Transverse colon (tissue), 4 donors: ENCODE data around the gene TMEM119. TPM values are rescaled to one million over a fixed set of nuclear protein-coding genes. Genes with fewer than 3 reads are reported as not detected.

Experiments
- DNase-seq: peaks from one replicate; pipeline ENCODE4 v3.0.0-alpha.2; 2019
- H3K27ac ChIP-seq, 4 donors: fragments of 200-600 bp; sonication (generic); 2 replicates each; pipeline ENCODE4 v1.5.1; 2016 to 2018; ENCODE audit warnings: inconsistent platforms in 4 of 4
- H3K27me3 ChIP-seq: fragments of 200-600 bp; sonication (generic); 2 replicates; pipeline ENCODE4 v1.5.1; 2017; ENCODE audit warnings: inconsistent platforms
- H3K36me3 ChIP-seq, 4 donors: fragments of 200-600 bp; sonication (generic); 2 replicates each; pipeline ENCODE4 v1.5.1; 2017 to 2019; ENCODE audit warnings: inconsistent platforms in 4 of 4
- H3K4me1 ChIP-seq, 4 donors: fragments of 200-600 bp; sonication (generic); 2 replicates each; pipeline ENCODE4 v1.5.1; 2017 to 2020; ENCODE audit warnings: inconsistent platforms in 4 of 4
- H3K4me3 ChIP-seq, 4 donors: fragments of 200-600 bp; sonication (generic); 1 replicate in 1 of 4; 2 replicates in 3 of 4; pipeline versions ENCODE4 v1.5.1 to v1.6.1; 2017 to 2019; ENCODE audit warnings: inconsistent platforms in 4 of 4
- H3K9me3 ChIP-seq, 2 donors: fragments of 200-600 bp; sonication (generic); 2 replicates each; pipeline ENCODE4 v1.5.1; 2017 to 2019; ENCODE audit warnings: inconsistent platforms in 2 of 2
- CTCF ChIP-seq, 5 experiments: fragments of 200-600 bp in 3 of 5; fragments of 450-650 bp in 2 of 5; sonication (generic) in 3 of 5; IDR thresholded peaks; 1 replicate in 2 of 5; 2 replicates in 3 of 5; pipeline ENCODE4 v1.5.1; 2016 to 2017; ENCODE audit warnings: antibody characterized with exemption in 5 of 5, inconsistent platforms in 3 of 5, mild to moderate bottlenecking in 2 of 5, moderate library complexity in 1 of 5
- EP300 ChIP-seq: sonication (generic); formaldehyde crosslinking; IDR thresholded peaks from one replicate; pipeline ENCODE4 v1.6.1; 2017; ENCODE audit warnings: antibody characterized with exemption, low read depth
- POLR2A ChIP-seq: fragments of 450-650 bp; IDR thresholded peaks from one replicate; pipeline ENCODE4 v1.6.1; 2016; ENCODE audit warnings: antibody characterized with exemption, mild to moderate bottlenecking, moderate library complexity
- POLR2AphosphoS5 ChIP-seq, 3 donors: sonication (generic); formaldehyde crosslinking; IDR thresholded peaks; one replicate each; pipeline ENCODE4 v1.6.1; 2016; ENCODE audit warnings: antibody characterized with exemption in 3 of 3
- WGBS, 2 donors: methylation state at CpG; one replicate each; pipeline ENCODE4 v1.1.5; 2018; ENCODE audit warnings: low coverage in 1 of 2; 5-methylcytosine and 5-hydroxymethylcytosine counted together
- in situ Hi-C, 4 donors: fragments of 200-750 bp; cut with MboI; loops; one replicate each; pipeline versions ENCODE4 v1.15.0 to v1.15.1; 2017; ENCODE audit warnings: low sequenced_read_pairs in 3 of 4, low pct_ligation_motif_present in 1 of 4, low pct_unique_long_range_greater_than_20kb in 1 of 4
- intact Hi-C: fragments of 100-400 bp; cut with DNase I; formaldehyde crosslinking; loops from one replicate; pipeline ENCODE4 v1.15.1; 2023; ENCODE audit warnings: low total_unique reads
- total RNA-seq, 4 donors: library from RNA; depleted of rRNA; stranded (reverse); fragments of >200 nt; gene quantifications; one replicate each; pipeline ENCODE4 v1.1.0, GENCODE V29; 2016

The TMEM119 gene
- total RNA-seq, 4 donors from 2014 or later = 3.3 to 18.3 (median 9.7) TPM

DNA sequence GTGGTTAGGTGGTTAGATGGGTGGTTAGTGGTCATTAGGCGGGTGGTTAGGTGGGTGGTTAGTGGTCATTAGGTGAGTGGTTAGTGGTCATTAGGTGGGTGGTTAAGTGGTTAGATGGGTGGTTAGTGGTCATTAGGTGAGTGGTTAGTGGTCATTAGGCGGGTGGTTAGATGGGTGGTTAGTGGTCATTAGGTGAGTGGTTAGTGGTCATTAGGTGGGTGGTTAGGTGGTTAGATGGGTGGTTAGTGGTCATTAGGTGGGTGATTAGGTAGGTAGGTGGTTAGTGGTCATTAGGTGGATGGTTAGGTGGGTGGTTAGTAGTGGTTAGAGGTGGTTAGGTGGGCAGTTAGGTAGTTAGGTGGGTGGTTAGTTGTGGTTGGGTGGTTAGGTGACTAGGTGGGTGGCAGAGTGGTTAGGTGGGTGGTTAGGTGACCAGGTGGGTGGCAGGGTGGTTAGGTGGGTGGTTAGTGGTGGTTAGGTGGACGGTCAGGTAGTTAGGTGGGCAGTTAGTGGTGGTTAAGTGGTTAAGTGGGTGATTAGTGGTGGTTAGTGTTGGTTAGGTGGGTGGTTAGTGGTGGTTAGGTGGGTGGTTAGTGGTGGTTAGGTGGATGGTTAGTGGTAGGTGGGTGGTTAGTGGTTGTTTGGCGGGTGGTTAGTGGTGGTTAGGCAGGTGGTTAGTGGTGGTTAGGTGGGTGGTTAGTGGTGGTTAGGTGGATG, 8.0 kb upstream of the TMEM119 start:
- 86 to 88% methylated on average over 4 of the region's 4 CpGs for WGBS, 2 donors
- intact Hi-C loops (no loop called here), in situ Hi-C loops (no loop called here)
- Histone ChIP-seq H3K4me3 (no peak overlapping the region), H3K27ac (no peak overlapping the region), H3K4me1 (no peaks in the 10 kb centered on the region), H3K27me3 (no peaks in the 10 kb centered on the region), H3K9me3 (no peaks in the 10 kb centered on the region), H3K36me3 (no peaks in the 10 kb centered on the region)
- TF ChIP-seq EP300 (no peak), POLR2AphosphoS5 (IDR thresholded peaks at IDR 0.05) (no peak), CTCF (IDR thresholded peaks at IDR 0.05) (no peak), POLR2A (no peak)
- no peak for DNase-seq

- Histone ChIP-seq H3K27ac (no peak overlapping the region), H3K4me1 (no peaks in the 10 kb centered on the region), H3K9me3 (no peaks in the 10 kb centered on the region), H3K27me3 (no peaks in the 10 kb centered on the region), H3K36me3 (no peaks in the 10 kb centered on the region), H3K4me3 (no peak overlapping the region)
- 68 to 73% methylated on average over 3 of the region's 3 CpGs for WGBS, 2 donors
- in situ Hi-C loops = no loop called here
- intact Hi-C loops = no loop called here
- DNase-seq = no peak
- no peak for TF ChIP-seq EP300
- TF ChIP-seq POLR2AphosphoS5 (IDR thresholded peaks at IDR 0.05) = no peak
- TF ChIP-seq POLR2A = no peak
- no peak for TF ChIP-seq CTCF (IDR thresholded peaks at IDR 0.05)
These were observed 7.3 kb upstream of the TMEM119 start for GRCh38 chr12:108605000-108605689.

DNA sequence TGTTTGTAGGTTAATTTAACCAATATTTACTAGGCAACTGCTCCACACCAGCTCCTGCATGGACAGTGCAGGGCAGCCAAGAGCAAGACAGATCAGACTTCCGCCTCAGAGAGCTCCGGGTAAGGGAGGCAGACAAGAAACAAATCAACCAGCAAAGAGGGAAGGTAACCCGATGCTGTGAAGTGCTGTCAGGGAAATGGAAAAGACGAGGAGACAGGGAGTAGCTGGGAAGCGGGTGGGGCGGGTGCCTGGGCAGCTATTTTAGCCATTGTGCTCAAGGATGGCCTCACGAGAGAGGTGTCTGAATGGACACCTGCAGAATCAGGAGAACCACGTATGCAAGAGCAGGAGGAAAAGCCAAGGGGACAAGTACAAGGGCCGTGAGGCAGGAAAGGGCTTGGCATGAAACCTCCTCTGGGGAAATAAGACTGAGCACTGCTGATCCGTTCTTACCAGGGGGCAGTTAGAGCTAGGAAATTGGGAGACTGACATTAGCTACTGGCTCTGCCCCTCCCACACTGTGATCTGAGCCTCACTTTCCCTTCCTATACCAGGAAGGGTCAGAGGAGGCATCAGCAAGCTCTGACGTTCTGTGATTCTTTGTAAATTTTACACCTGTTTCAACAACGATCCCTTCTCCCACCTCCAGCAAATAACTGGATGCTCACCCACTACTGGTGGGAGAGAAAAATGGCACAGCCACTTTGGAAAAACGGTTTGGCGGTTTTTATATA, 6.5 kb upstream of the TMEM119 start:
- H3K36me3 ChIP-seq = no peaks in the 10 kb centered on the region
- H3K9me3 ChIP-seq = no peaks in the 10 kb centered on the region
- DNase-seq = no peak
- in situ Hi-C loops (no loop called here), intact Hi-C loops (no loop called here)
- H3K27ac ChIP-seq = no peak overlapping the region
- no peaks in the 10 kb centered on the region for H3K4me1 ChIP-seq
- TF ChIP-seq POLR2A (no peak), EP300 (no peak), CTCF (IDR thresholded peaks at IDR 0.05) (no peak), POLR2AphosphoS5 (IDR thresholded peaks at IDR 0.05) (no peak)
- no peak overlapping the region for H3K4me3 ChIP-seq
- 50 to 52% methylated on average over 14 of the region's 14 CpGs for WGBS, 2 donors
- no peaks in the 10 kb centered on the region for H3K27me3 ChIP-seq

- TF ChIP-seq EP300 = no peak
- no peak overlapping the region for H3K27ac ChIP-seq
- no peaks in the 10 kb centered on the region for H3K4me1 ChIP-seq
- H3K27me3 ChIP-seq = no peaks in the 10 kb centered on the region
- intact Hi-C loops = no loop called here
- H3K9me3 ChIP-seq = no peaks in the 10 kb centered on the region
- in situ Hi-C loops = no loop called here
- DNase-seq = no peak
- WGBS, 2 donors = 80 to 81% methylated on average over 1 to 4 of the region's 4 CpGs
- H3K4me3 ChIP-seq = no peak overlapping the region
- H3K36me3 ChIP-seq = no peaks in the 10 kb centered on the region
These were observed 5.9 kb upstream of the TMEM119 start for GRCh38 chr12:108603743-108604142.
